ENCODE results near the gene LIMCH1. TPM values are rescaled to one million over a fixed set of nuclear protein-coding genes. Genes with fewer than 3 reads are reported as not detected.

The LIMCH1 gene
- polyA plus RNA-seq, 1 donor (not counting 4 experiments of a cell fraction or from before 2014, with no cell fraction given): 1.1 TPM

GRCh38 chr4:41517121-41517520 is 20.8 kb upstream of the LIMCH1 start:
- dilution Hi-C loops (cut with MboI; ENCODE audit: extremely low pct_ligation_motif_present, low sequenced_read_pairs): no loop called here
- no peak for FAIRE-seq

GRCh38 chr4:41517747-41518146 is 20.2 kb upstream of the LIMCH1 start:
- Histone ChIP-seq H3K27me3 (ENCODE audit: control insufficient read depth, extremely low read depth, insufficient read depth, low read length) (no peaks in the 10 kb centered on the region), H3K9ac (ENCODE audit: control insufficient read depth, extremely low read depth, insufficient read depth, low read length) (no peak overlapping the region), H3K4me2 (ENCODE audit: control insufficient read depth, extremely low read depth, insufficient read depth, low read depth, low read length) (no peak overlapping the region), H3K27ac (ENCODE audit: control insufficient read depth, insufficient read depth, low read length) (no peak overlapping the region), H3K9me3 (ENCODE audit: control insufficient read depth, low read depth, low read length) (no peaks in the 10 kb centered on the region), H4K20me1 (ENCODE audit: control insufficient read depth, extremely low read depth, insufficient read depth, low read length) (no peaks in the 10 kb centered on the region), H2AFZ (ENCODE audit: control insufficient read depth, low read length) (no peak overlapping the region), H3K79me2 (ENCODE audit: control insufficient read depth, insufficient read depth, low read length) (no peaks in the 10 kb centered on the region), H3K36me3 (ENCODE audit: control insufficient read depth in 2 of 2, extremely low read depth in 1 of 2, insufficient read depth in 2 of 2, low read length in 2 of 2) (no peaks in the 10 kb centered on the region), H3K4me1 (ENCODE audit: control insufficient read depth, extremely low read depth, insufficient read depth, low read length) (no peaks in the 10 kb centered on the region), H3K9me1 (ENCODE audit: control insufficient read depth, extremely low read depth, insufficient read depth, low read length) (no peaks in the 10 kb centered on the region), H3K4me3 (ENCODE audit: control insufficient read depth in 2 of 3, extremely low read depth in 1 of 3, insufficient read depth in 2 of 3, low read depth in 1 of 3, low read length in 3 of 3) (no peak overlapping the region)
- FAIRE-seq (no peak), DNase-seq (ENCODE audit: low read depth, low spot score) (no peak)
- dilution Hi-C loops (cut with MboI; ENCODE audit: extremely low pct_ligation_motif_present, low sequenced_read_pairs): no loop called here
- TF ChIP-seq EZH2 (IDR thresholded peaks at IDR 0.05; ENCODE audit: low read length): no peak
- TF ChIP-seq CTCF (optimal IDR thresholded peaks at IDR 0.05 in 1 of 3, IDR thresholded peaks at IDR 0.05 in 1 of 3, conservative IDR thresholded peaks at IDR 0.05 in 1 of 3; ENCODE audit: extremely low read depth in 1 of 3, insufficient read depth in 2 of 3, low read length in 3 of 3): no peak

More at GRCh38 chr4:41517121-41517520, 20.8 kb upstream of the LIMCH1 start:
- Histone ChIP-seq H4K20me1 (ENCODE audit: control insufficient read depth, extremely low read depth, insufficient read depth, low read length) (no peaks in the 10 kb centered on the region), H2AFZ (ENCODE audit: control insufficient read depth, low read length) (no peak overlapping the region), H3K4me1 (ENCODE audit: control insufficient read depth, extremely low read depth, insufficient read depth, low read length) (no peaks in the 10 kb centered on the region), H3K27me3 (ENCODE audit: control insufficient read depth, extremely low read depth, insufficient read depth, low read length) (no peaks in the 10 kb centered on the region), H3K4me3 (ENCODE audit: control insufficient read depth in 2 of 3, extremely low read depth in 1 of 3, insufficient read depth in 2 of 3, low read depth in 1 of 3, low read length in 3 of 3) (no peak overlapping the region), H3K27ac (ENCODE audit: control insufficient read depth, insufficient read depth, low read length) (no peak overlapping the region), H3K9me1 (ENCODE audit: control insufficient read depth, extremely low read depth, insufficient read depth, low read length) (no peaks in the 10 kb centered on the region), H3K4me2 (ENCODE audit: control insufficient read depth, extremely low read depth, insufficient read depth, low read depth, low read length) (no peak overlapping the region), H3K9ac (ENCODE audit: control insufficient read depth, extremely low read depth, insufficient read depth, low read length) (no peak overlapping the region), H3K79me2 (ENCODE audit: control insufficient read depth, insufficient read depth, low read length) (no peaks in the 10 kb centered on the region), H3K36me3 (ENCODE audit: control insufficient read depth in 2 of 2, extremely low read depth in 1 of 2, insufficient read depth in 2 of 2, low read length in 2 of 2) (no peaks in the 10 kb centered on the region), H3K9me3 (ENCODE audit: control insufficient read depth, low read depth, low read length) (no peaks in the 10 kb centered on the region)
- no peak for TF ChIP-seq EZH2 (IDR thresholded peaks at IDR 0.05; ENCODE audit: low read length)
- no peak for TF ChIP-seq CTCF (optimal IDR thresholded peaks at IDR 0.05 in 1 of 3, IDR thresholded peaks at IDR 0.05 in 1 of 3, conservative IDR thresholded peaks at IDR 0.05 in 1 of 3; ENCODE audit: extremely low read depth in 1 of 3, insufficient read depth in 2 of 3, low read length in 3 of 3)
- no peak for DNase-seq (ENCODE audit: low read depth, low spot score)

Measured in keratinocyte (primary cell).